Measurements from ENCODE around the gene SNRPA. TPM values are rescaled to one million over a fixed set of nuclear protein-coding genes. Genes with fewer than 3 reads are reported as not detected.
"Not testable (repeated sequence)": the region's sequence is repeated elsewhere in the genome, so short reads cannot be mapped to it uniquely, and the experiment has no call there.

Gene SNRPA
- total and polyA plus RNA-seq, 2 experiments from 2014 or later = 25.1 to 86.9 TPM

DNA sequence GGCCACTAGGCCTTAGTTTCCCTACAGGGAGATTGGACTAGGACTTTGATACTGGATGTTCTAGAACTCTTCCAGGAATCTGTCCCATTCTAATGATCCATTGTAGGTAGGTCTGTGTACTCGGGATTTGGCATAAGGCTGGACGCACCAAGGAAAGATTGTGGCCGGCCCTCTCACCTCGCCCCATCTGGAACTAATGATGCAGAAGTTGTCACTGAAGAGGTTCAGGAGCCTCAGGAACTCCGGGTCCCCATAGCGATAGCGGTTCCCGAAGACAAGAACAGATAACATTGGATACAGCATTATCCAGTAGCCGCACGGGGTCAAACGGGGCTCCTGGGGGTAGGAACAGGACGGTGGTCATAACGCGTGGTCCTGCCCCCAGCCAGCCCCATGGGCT is 59.2 kb downstream of the SNRPA start:
- 55% methylated on average over 11 of the region's 14 CpGs for WGBS (ENCODE audit: low lambda C conversion rate, missing lambda C conversion rate)
- no peak for DNase-seq (ENCODE audit: low spot score)
- no peak overlapping the region for H3K4me3 ChIP-seq
- H4K20me1 ChIP-seq (ENCODE audit: insufficient read depth, poor library complexity, severe bottlenecking) = peaks cover 18% of the 10 kb centered on the region
- no peaks in the 10 kb centered on the region for H3K9me2 ChIP-seq (replicated peaks; ENCODE audit: insufficient read depth)
- no peaks in the 10 kb centered on the region for H3K36me3 ChIP-seq (replicated peaks; ENCODE audit: insufficient read depth, low read depth)
- peak overlapping the region; percentile 98 for H3K27ac ChIP-seq
- H3K9me3 ChIP-seq (ENCODE audit: low read depth) = no peaks in the 10 kb centered on the region
- H3K79me2 ChIP-seq = peaks cover 27% of the 10 kb centered on the region
- no peak for TF ChIP-seq CTCF (IDR thresholded peaks at IDR 0.05; ENCODE audit: poor library complexity)
- TF ChIP-seq EZH2 (IDR thresholded peaks at IDR 0.05; ENCODE audit: borderline replicate concordance) = no peak
- TF ChIP-seq EZH2phosphoT487 (IDR thresholded peaks at IDR 0.05; ENCODE audit: low read depth, severe bottlenecking, unreplicated experiment) = no peak
- no peak overlapping the region for H2AFZ ChIP-seq
- H3K27me3 ChIP-seq = no peaks in the 10 kb centered on the region
- H3K4me1 ChIP-seq (ENCODE audit: insufficient read depth) = peaks cover 47% of the 10 kb centered on the region
- H3K4me2 ChIP-seq = peak overlapping the region; percentile 91

- H3K9me2 ChIP-seq (replicated peaks; ENCODE audit: insufficient read depth); H3K36me3 ChIP-seq (replicated peaks; ENCODE audit: insufficient read depth, low read depth); H3K9me3 ChIP-seq (ENCODE audit: low read depth); H3K27me3 ChIP-seq: not testable (repeated sequence)
- 5% methylated on average over 64 of the region's 65 CpGs for WGBS (ENCODE audit: low lambda C conversion rate, missing lambda C conversion rate)
- peaks cover 20% of the 10 kb centered on the region for H3K79me2 ChIP-seq
- peak overlapping the region; percentile 98 for H3K27ac ChIP-seq
- peaks cover 40% of the 10 kb centered on the region for H3K4me1 ChIP-seq (ENCODE audit: insufficient read depth)
- H4K20me1 ChIP-seq (ENCODE audit: insufficient read depth, poor library complexity, severe bottlenecking) = peaks cover 12% of the 10 kb centered on the region
- H3K4me3 ChIP-seq = peak overlapping the region; percentile 4
- peak overlapping the region; percentile 55 for H2AFZ ChIP-seq
- peak overlapping the region; percentile 91 for H3K4me2 ChIP-seq
- peak; percentile 88 for DNase-seq (ENCODE audit: low spot score)
Observed at GRCh38 chr19:40810649-40811408, 59.8 kb downstream of the SNRPA start.

GRCh38 chr19:40811478-40812341 is 60.7 kb downstream of the SNRPA start:
- peak overlapping the region; percentile 98 for H3K27ac ChIP-seq
- H3K4me1 ChIP-seq (ENCODE audit: insufficient read depth) = peaks cover 32% of the 10 kb centered on the region

DNA sequence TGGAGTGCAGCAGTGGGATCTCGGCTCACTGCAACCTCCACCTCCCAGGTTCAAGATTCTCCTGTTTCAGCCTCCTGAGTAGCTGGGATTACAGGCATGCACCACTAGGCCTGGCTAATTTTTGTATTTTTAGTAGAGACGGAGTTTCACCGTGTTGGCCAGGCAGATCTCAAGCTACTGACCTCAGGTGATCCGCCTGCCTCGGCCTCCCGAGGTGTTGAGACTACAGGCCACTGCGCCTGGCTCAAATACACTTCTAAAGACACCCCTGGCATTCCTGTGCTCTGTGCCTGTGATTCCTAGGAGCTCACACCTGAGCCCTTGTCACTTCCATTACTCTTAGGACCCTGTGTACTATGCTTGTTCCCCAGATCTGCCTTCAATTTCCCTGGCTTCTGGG is 61.6 kb downstream of the SNRPA start:
- Histone ChIP-seq H3K4me2 (peak overlapping the region; percentile 91), H3K27ac (peak overlapping the region; percentile 98), H3K4me1 (ENCODE audit: insufficient read depth) (peaks cover 32% of the 10 kb centered on the region)
- not testable (repeated sequence) for H3K9me2 ChIP-seq (replicated peaks; ENCODE audit: insufficient read depth); DNase-seq (ENCODE audit: low spot score); H3K79me2 ChIP-seq; H3K27me3 ChIP-seq; H3K4me3 ChIP-seq; H3K36me3 ChIP-seq (replicated peaks; ENCODE audit: insufficient read depth, low read depth); H4K20me1 ChIP-seq (ENCODE audit: insufficient read depth, poor library complexity, severe bottlenecking); H2AFZ ChIP-seq; H3K9me3 ChIP-seq (ENCODE audit: low read depth)
- 77% methylated on average over 7 of the region's 7 CpGs for WGBS (ENCODE audit: low lambda C conversion rate, missing lambda C conversion rate)

More at GRCh38 chr19:40811478-40812341, 60.7 kb downstream of the SNRPA start:
- peak; percentile 77 for DNase-seq (ENCODE audit: low spot score)
- WGBS (ENCODE audit: low lambda C conversion rate, missing lambda C conversion rate) = 11% methylated on average over 24 of the region's 35 CpGs
- H3K79me2 ChIP-seq = peaks cover 13% of the 10 kb centered on the region
- H3K9me3 ChIP-seq (ENCODE audit: low read depth) = no peaks in the 10 kb centered on the region
- H3K36me3 ChIP-seq (replicated peaks; ENCODE audit: insufficient read depth, low read depth) = no peaks in the 10 kb centered on the region
- peak overlapping the region; percentile 24 for H3K4me3 ChIP-seq
- no peaks in the 10 kb centered on the region for H3K9me2 ChIP-seq (replicated peaks; ENCODE audit: insufficient read depth)
- H4K20me1 ChIP-seq (ENCODE audit: insufficient read depth, poor library complexity, severe bottlenecking) = peaks cover 4% of the 10 kb centered on the region
- TF ChIP-seq CTCF (IDR thresholded peaks at IDR 0.05; ENCODE audit: poor library complexity) = peak; percentile 34
- no peak for TF ChIP-seq EZH2 (IDR thresholded peaks at IDR 0.05; ENCODE audit: borderline replicate concordance)
- peak overlapping the region; percentile 55 for H2AFZ ChIP-seq
- H3K27me3 ChIP-seq = no peaks in the 10 kb centered on the region
- H3K4me2 ChIP-seq = peak overlapping the region; percentile 91
